GM19240 (cell line): Measurements from ENCODE around the gene CALU.

Experiments
- DNase-seq: peaks from one replicate; pipeline ENCODE4 v3.0.0; 2011; ENCODE audit warnings: low spot score; ENCODE audit not compliant: insufficient read length

Gene CALU

GRCh38 chr7:128745706-128746105 lies 6.5 kb downstream of the CALU start:
- no peak for DNase-seq

- no peak for DNase-seq
Measured at GRCh38 chr7:128747327-128748079, 8.3 kb downstream of the CALU start.

- no peak for DNase-seq
Measured at GRCh38 chr7:128752251-128752650, 13.1 kb downstream of the CALU start.

- no peak for DNase-seq
Measured at GRCh38 chr7:128755075-128755818, 16.1 kb downstream of the CALU start.

GRCh38 chr7:128755819-128756476 lies 16.8 kb downstream of the CALU start:
- no peak for DNase-seq

GRCh38 chr7:128757203-128757602 lies 18.0 kb downstream of the CALU start:
- DNase-seq: no peak

GRCh38 chr7:128758553-128758952 lies 19.4 kb downstream of the CALU start:
- no peak for DNase-seq

- no peak for DNase-seq
Measured at GRCh38 chr7:128759242-128759641, 20.1 kb downstream of the CALU start.

GRCh38 chr7:128763541-128763940 lies 24.4 kb downstream of the CALU start:
- DNase-seq: no peak

GRCh38 chr7:128767475-128768110 lies 28.4 kb downstream of the CALU start:
- no peak for DNase-seq

- no peak for DNase-seq
Measured at GRCh38 chr7:128770233-128770632, 31.1 kb downstream of the CALU start.

GRCh38 chr7:128773604-128774003 lies 34.4 kb downstream of the CALU start:
- no peak for DNase-seq

- DNase-seq: no peak
Measured at GRCh38 chr7:128774029-128774689, 35.0 kb downstream of the CALU start.

GRCh38 chr7:128774921-128775320 lies 35.8 kb downstream of the CALU start:
- DNase-seq: no peak

- no peak for DNase-seq
Measured at GRCh38 chr7:128775744-128776474, 36.8 kb downstream of the CALU start, which contains the start of gene OPN1SW. TSS of gene OPN1SW (minus strand) at chr7:128775794. CDS start at chr7:128775781, 13 bp downstream.

- no peak for DNase-seq
Measured at GRCh38 chr7:128777156-128778123, 38.3 kb downstream of the CALU start.

- no peak for DNase-seq
Measured at GRCh38 chr7:128778946-128779345, 39.8 kb downstream of the CALU start.

- no peak for DNase-seq
Measured at GRCh38 chr7:128781126-128781525, 42.0 kb downstream of the CALU start.

- no peak for DNase-seq
Measured at GRCh38 chr7:128781851-128782250, 42.7 kb downstream of the CALU start.
